Peyer's patch (tissue), 4 donors: ENCODE data around the gene MST1.

Source experiments
- CTCF ChIP-seq, 6 experiments: fragments of 450-650 bp in 4 of 6; fragments of 200-600 bp in 2 of 6; sonication (generic) in 1 of 6; IDR thresholded peaks; one replicate each; pipeline ENCODE4 v1.5.1; 2017 to 2019; ENCODE audit warnings: antibody characterized with exemption in 6 of 6, mild to moderate bottlenecking in 3 of 6, moderate library complexity in 1 of 6
- POLR2A ChIP-seq, 2 donors: fragments of 450-650 bp; IDR thresholded peaks; one replicate each; pipeline ENCODE4 v1.5.1; 2017; ENCODE audit warnings: antibody characterized with exemption in 2 of 2, mild to moderate bottlenecking in 2 of 2, moderate library complexity in 2 of 2

- TF ChIP-seq CTCF (IDR thresholded peaks at IDR 0.05) (no peak), POLR2A (IDR thresholded peaks at IDR 0.05) (no peak)
These were observed 46.5 kb downstream of the MST1 start for GRCh38 chr3:49642708-49643145.
